D721Med (cell line): Measurements from ENCODE around the gene TGFBR2.
"Not testable (repeated sequence)": the region's sequence is repeated elsewhere in the genome, so short reads cannot be mapped to it uniquely, and the experiment has no call there.

Source experiments
- DNase-seq: peaks from one replicate; pipeline ENCODE4 v3.0.0; 2011; ENCODE audit warnings: low spot score; ENCODE audit not compliant: insufficient read length
- FAIRE-seq: peaks from 2 replicates; lab custom pipeline; 2011; peaks lifted over from hg19 to GRCh38; lab: Jason Lieb, UNC
- CTCF ChIP-seq: IDR thresholded peaks from 2 replicates; pipeline ENCODE4 v1.5.1; 2012; ENCODE audit warnings: mild to moderate bottlenecking, control low read depth; ENCODE audit not compliant: insufficient read depth; ENCODE audit errors: missing control alignments

Gene TGFBR2

DNA sequence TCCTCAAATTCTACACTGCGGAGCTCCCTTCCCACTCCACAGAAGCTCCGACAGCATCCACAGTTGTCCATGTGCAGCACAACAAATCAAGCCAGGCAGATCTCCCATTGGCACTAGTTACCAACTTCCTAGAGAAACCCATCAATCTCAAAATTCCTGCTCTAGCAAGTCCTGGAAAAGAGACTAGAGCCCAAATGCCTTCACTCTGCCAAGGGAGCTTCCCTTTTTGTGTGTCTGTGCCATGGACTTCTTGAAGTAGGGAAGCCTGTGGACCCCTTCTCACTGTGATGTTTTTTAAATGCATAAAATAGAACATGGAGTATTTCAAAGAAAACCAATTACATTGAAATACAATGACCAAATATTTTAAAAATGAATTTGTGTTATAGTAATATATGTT lies 59.1 kb downstream of the TGFBR2 start:
- no peak for DNase-seq
- TF ChIP-seq CTCF: no peak
- FAIRE-seq: no peak

DNA sequence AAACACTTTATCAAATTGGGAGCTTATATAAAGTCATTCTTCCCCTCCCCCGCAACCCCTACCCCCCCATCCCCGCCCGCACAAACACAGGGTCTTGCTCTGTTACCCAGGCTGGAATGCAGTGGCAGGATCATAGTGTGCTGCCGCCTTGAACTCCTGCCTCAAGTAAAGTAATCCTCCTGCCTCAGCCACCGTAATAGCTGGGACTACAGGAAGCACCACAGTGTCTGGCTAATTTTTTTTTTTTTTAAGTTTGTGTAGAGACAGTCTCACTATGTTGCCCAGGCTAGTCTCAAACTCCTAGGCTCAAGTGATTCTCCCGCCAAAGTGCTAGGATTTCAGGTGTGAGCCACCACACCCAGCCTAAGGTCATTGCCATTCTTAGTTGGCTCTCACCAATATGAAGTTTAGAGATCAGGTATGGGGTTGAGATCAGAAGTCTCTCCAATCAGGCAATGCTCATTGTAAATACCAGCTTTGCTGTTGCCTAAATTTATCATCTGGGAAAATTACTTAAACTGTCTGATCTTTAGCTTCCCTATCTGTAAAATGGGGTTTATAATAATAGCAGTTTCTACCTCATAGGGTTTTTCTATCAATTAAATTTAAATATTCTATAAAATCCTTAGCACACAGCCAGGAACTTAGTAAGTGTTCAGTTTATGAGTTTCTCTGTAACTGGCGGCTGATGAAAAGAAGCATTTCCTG lies 60.3 kb downstream of the TGFBR2 start:
- no peak for FAIRE-seq
- no peak for TF ChIP-seq CTCF
- no peak for DNase-seq

- DNase-seq (no peak), FAIRE-seq (no peak)
- no peak for TF ChIP-seq CTCF
Measured at GRCh38 chr3:30667280-30667651, 60.9 kb downstream of the TGFBR2 start.

DNA sequence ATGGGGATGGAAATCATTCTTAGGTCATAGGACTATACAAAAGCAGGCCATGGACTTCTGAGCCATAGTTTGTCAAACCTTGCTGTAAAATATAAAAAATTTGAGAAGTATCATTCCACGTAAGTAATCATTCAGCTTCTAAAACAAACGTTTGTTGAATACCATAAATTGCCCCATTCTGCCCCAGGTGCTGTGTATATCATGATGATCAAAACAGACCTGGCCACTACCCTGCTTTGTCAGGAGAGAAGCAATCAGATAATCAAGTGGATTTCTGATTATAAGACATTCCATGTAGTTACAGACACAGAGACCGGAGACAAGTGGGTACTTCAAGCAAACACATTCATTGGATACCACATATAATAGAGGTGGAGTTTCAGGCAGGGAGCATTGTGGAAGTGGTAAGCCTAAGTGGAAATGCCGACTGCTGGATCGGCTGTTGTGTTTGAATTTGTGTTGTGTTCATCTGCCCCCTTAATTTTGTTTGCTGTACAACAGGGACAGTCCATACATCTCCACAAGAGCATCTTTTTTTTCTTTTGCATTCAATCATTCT lies 61.7 kb downstream of the TGFBR2 start:
- no peak for TF ChIP-seq CTCF
- FAIRE-seq (no peak), DNase-seq (no peak)

GRCh38 chr3:30669360-30669934 lies 63.0 kb downstream of the TGFBR2 start:
- not testable (repeated sequence) for FAIRE-seq, DNase-seq

- no peak for TF ChIP-seq CTCF
- FAIRE-seq: no peak
Measured at GRCh38 chr3:30670292-30670691, 63.9 kb downstream of the TGFBR2 start.

DNA sequence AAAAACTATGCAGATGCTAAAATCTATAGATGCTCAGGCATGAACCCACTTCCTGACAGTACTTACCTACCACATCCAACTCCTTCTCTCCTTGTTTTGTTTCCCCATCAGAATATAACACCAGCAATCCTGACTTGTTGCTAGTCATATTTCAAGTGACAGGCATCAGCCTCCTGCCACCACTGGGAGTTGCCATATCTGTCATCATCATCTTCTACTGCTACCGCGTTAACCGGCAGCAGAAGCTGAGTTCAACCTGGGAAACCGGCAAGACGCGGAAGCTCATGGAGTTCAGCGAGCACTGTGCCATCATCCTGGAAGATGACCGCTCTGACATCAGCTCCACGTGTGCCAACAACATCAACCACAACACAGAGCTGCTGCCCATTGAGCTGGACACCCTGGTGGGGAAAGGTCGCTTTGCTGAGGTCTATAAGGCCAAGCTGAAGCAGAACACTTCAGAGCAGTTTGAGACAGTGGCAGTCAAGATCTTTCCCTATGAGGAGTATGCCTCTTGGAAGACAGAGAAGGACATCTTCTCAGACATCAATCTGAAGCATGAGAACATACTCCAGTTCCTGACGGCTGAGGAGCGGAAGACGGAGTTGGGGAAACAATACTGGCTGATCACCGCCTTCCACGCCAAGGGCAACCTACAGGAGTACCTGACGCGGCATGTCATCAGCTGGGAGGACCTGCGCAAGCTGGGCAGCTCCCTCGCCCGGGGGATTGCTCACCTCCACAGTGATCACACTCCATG lies 65.3 kb downstream of the TGFBR2 start:
- TF ChIP-seq CTCF: no peak
- no peak for FAIRE-seq
- DNase-seq: no peak

More at GRCh38 chr3:30670292-30670691, 63.9 kb downstream of the TGFBR2 start:
- DNase-seq: no peak
